NT2/D1 (cell line): ENCODE measurements around the gene MRPL38.
"Not testable (repeated sequence)": the region's sequence is repeated elsewhere in the genome, so short reads cannot be mapped to it uniquely, and the experiment has no call there.

Experiments
- DNase-seq: peaks from one replicate; pipeline ENCODE4 v3.0.0-alpha.2; 2011; ENCODE audit warnings: low read depth, low spot score
- H3K27me3 ChIP-seq: 2 replicates; pipeline ENCODE4 v1.6.0; 2011; ENCODE audit warnings: mild to moderate bottlenecking; ENCODE audit not compliant: insufficient read length, insufficient read depth
- H3K36me3 ChIP-seq: 2 replicates; pipeline ENCODE4 v1.6.1; 2011; ENCODE audit warnings: mild to moderate bottlenecking, low read length, mixed read lengths; ENCODE audit not compliant: insufficient read depth, insufficient read length
- H3K4me1 ChIP-seq: 2 replicates; pipeline ENCODE4 v1.5.1; 2011; ENCODE audit not compliant: insufficient read depth, insufficient read length
- H3K4me3 ChIP-seq: 2 replicates; pipeline ENCODE4 v1.5.1; 2011; ENCODE audit warnings: low read depth; ENCODE audit not compliant: insufficient read length
- H3K9ac ChIP-seq: 2 replicates; pipeline ENCODE4 v1.6.0; 2011; ENCODE audit warnings: low read depth; ENCODE audit not compliant: insufficient read length
- H3K9me3 ChIP-seq: 2 replicates; pipeline ENCODE4 v1.5.1; 2011; ENCODE audit warnings: mild to moderate bottlenecking, low read length; ENCODE audit not compliant: insufficient read depth
- SUZ12 ChIP-seq: IDR thresholded peaks from 2 replicates; pipeline ENCODE4 v1.6.1; 2011; ENCODE audit not compliant: insufficient read length, insufficient read depth; ENCODE audit errors: extremely low read depth
- YY1 ChIP-seq: IDR thresholded peaks from 2 replicates; pipeline ENCODE4 v1.6.1; 2011; ENCODE audit not compliant: insufficient read length, insufficient read depth
- ZNF274 ChIP-seq: IDR thresholded peaks from 2 replicates; pipeline ENCODE4 v1.6.1; 2011; ENCODE audit warnings: mild to moderate bottlenecking, low read depth, low read length

MRPL38 gene

DNA sequence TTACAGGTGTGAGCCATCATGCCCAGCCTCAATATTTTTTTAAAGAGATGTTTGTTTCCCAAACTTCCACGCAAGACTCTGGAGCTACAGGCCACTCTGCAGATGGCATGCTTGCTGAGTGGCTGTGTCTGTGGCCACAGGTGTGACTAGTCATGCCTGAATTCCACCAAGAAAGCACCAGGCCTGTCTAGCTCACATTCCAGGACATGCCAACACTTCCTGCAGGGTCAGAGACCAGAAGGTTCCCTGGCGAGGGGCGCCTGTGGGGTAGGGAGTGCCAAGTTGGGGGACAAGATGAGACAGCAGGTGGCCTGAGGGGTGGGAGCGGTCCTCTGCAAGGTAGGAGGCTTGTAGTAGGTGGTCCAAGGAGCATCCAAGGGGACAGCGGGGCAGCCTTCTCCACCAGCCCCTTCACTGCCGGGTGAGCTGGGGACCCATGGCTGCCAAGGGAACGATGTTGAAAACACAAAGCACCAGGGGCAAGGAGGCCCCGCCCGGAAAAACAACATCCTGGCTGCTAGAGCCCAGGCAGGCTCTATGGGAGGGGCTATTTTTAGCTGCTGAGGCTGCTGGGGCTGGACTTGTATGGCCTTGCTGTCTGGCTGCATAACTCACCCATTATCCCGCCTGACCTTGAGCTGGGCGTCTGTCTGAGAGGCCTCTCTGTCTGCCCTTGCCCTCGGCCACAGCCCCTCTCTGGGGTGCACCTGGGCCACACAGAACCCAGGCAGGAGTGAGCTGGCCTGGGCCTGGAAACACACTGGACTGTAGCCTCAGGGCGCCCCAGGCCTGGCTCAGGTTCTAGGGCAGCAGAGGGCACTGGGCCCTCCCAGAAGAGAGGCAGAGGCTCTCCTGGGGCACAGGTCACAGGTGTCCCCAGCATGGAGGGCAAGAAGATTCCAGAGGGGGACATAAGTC, 32.0 kb downstream of the MRPL38 start:
- no peak for DNase-seq
- Histone ChIP-seq H3K9me3 (no peaks in the 10 kb centered on the region), H3K4me1 (peaks cover 22% of the 10 kb centered on the region), H3K27me3 (peaks cover 13% of the 10 kb centered on the region), H3K36me3 (peaks cover 32% of the 10 kb centered on the region), H3K4me3 (no peak overlapping the region), H3K9ac (peak overlapping the region; percentile 4)
- TF ChIP-seq ZNF274 (no peak), YY1 (no peak), SUZ12 (no peak)

DNA sequence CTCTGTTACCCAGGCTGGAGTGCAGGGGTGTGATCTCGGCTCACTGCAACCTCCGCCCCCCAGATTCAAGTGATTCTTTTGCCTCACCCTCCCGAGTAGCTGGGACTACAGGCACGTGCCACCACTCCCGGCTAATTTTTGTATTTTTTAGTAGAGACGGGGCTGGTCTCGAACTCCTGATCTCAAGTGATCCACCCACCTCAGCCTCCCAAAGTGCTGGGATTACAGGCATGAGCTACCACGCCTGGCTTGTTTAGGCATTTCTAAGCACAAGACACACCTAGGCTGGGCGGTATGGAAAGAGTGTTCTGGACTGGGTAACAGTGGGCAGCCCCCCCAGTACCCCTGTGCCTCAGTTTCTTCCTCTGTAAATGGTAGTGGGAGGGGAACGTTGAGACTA, 34.5 kb downstream of the MRPL38 start:
- H3K36me3 ChIP-seq: peaks cover 17% of the 10 kb centered on the region
- not testable (repeated sequence) for H3K9ac ChIP-seq, H3K9me3 ChIP-seq, DNase-seq, H3K27me3 ChIP-seq, H3K4me1 ChIP-seq, H3K4me3 ChIP-seq

DNA sequence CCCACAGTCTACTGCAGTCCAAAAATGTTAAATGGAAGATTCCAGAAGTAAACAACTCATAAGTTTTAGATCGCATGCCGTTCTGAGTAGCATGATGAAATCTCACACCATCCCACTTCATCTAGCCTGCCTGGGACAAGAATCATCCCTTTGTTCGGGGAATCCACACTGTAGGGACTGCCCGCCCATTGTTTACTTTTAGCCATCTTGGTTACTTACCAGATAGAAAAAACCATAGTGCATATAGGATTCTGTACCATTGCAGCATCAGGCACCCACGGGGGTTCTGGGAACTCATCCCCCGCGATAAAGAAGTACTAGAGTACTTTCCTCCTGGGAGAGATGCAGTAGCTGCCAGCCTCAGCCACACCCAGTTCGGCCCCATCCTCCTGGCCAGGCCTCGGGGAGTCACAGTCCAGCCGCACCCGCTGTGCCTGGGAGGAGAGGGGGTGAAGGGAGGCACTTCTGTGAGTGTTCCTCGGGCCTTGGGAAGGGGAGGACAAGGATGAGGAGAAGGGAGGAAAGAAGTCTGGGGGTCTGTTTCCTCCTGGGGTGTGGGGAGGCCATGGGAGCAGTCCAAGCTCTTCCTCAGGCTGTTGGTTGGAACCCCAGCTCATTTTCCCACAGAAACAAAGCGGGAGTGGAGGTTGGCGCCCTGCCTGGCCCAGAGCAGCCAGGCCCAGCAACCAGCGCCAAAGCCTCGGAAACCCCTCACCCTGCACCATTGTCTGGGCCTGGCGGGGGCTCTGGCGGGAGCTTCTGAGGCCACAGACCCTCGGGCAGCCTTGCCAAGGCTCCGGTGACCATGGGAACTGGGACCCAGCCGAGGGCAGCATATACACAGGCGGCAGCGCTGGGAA, 35.2 kb downstream of the MRPL38 start:
- no peaks in the 10 kb centered on the region for H3K9me3 ChIP-seq
- H3K9ac ChIP-seq: peak overlapping the region; percentile 61
- no peak for DNase-seq
- TF ChIP-seq YY1: no peak
- TF ChIP-seq ZNF274: no peak
- no peak for TF ChIP-seq SUZ12
- H3K4me3 ChIP-seq: no peak overlapping the region
- H3K27me3 ChIP-seq: no peaks in the 10 kb centered on the region
- H3K4me1 ChIP-seq: peaks cover 11% of the 10 kb centered on the region
- peaks cover 11% of the 10 kb centered on the region for H3K36me3 ChIP-seq

DNA sequence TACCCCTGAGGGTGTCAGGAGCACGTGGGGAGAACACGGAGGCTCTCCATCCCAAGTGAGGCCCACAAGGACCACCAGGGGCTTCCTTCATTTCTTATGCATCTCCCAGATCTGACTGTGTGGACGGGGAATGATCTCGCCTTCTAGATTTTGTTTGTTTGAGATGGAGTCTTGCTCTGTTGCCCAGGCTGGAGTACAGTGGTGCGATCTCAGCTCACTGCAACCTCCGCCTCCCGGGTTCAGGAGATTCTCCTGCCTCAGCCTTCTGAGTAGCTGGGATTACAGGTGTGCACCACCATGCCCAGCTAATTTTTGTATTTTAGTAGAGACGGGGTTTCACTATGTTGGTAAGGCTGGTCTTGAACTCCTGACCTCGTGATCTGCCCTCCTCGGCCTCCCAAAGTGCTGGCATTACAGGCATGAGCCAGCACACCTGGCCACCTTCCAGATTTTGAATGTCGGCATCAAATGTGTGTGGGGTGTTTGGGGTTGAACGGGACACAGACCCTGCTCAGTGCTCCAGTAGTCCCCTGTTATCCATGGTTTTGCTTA, 35.9 kb downstream of the MRPL38 start:
- not testable (repeated sequence) for H3K36me3 ChIP-seq, H3K9ac ChIP-seq, H3K9me3 ChIP-seq, DNase-seq, H3K4me3 ChIP-seq, H3K27me3 ChIP-seq
- peaks cover 15% of the 10 kb centered on the region for H3K4me1 ChIP-seq

DNA sequence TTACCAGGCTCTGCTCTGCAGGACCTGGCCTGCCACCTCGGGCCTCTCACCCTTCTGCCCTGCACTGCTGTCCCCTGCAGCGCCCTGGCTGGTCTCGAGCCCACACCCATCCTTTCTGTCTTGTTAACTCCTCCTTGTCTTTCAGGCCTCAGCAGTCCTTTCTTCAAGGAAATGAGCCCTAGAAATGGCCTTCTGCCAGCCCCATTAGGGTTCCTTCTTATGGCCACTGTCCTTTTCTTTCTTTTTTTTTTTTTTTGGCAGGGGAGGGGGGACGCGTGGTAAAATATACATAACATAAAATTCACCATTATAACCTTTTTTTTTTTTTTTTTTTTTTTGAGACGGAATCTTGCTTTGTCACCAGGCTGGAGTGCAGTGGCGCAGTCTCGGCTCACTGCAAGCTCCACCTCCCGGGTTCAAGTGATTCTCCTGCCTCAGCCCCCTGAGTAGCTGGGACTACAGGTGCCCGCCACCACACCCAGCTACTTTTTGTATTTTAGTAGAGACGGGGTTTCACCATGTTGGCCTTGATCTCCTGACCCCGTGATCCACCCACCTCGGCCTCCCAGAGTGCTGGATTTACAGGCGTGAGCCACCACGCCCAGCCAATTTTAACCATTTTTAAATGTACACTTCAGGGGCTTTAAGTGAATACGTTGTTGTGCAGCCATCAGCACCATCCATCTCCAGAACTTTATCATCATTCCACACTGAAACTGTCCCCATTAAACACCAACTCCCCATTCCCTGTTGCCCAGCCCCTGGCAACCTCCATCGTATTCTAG, 39.1 kb downstream of the MRPL38 start:
- H3K36me3 ChIP-seq, H3K4me1 ChIP-seq, H3K4me3 ChIP-seq, H3K9me3 ChIP-seq, H3K27me3 ChIP-seq, DNase-seq: not testable (repeated sequence)
- H3K9ac ChIP-seq: peak overlapping the region; percentile 27

DNA sequence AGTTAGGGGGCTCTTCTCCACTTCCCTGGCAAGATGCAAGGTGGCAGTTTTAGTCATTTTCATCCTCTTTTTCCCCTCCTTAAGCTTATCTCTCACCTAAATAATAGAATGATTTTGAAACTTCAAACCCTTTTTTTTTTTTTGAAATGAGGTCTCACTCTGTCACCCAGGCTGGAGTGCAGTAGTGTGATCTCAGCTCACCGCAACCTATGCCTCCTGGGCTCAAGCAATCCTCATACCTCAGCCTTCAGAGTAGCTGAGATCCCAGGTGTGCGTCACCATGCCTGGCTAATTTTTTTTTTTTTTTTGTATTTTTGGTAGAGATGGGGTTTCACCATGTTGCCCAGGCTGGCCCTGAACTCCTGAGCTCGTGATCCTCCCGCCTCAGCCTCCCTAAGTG, 39.8 kb downstream of the MRPL38 start:
- DNase-seq, H3K9me3 ChIP-seq, H3K27me3 ChIP-seq, H3K36me3 ChIP-seq, H3K4me1 ChIP-seq, H3K9ac ChIP-seq, H3K4me3 ChIP-seq: not testable (repeated sequence)

DNA sequence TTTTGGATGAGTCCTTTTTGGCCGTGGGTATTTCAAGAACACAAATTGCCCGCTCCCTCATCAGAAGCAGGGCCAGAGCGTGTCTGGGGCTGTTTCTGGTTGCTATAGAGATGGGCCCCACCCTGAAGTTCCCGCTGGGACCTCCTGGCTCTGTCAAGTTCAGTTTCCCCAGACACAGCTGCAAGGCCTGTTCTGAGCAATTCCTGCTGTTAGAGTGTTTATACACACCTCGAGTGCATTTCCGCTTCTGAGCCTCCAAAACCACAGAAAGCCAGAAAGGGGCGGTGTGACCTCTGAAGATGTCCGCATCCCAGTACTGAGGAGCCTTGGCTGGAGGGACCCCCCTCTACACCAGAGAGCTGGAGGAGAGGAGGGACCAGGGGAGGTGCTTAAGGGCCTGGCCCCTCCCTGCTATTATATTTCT, 40.2 kb downstream of the MRPL38 start:
- Histone ChIP-seq H3K36me3 (no peaks in the 10 kb centered on the region), H3K9ac (no peak overlapping the region), H3K4me3 (no peak overlapping the region), H3K4me1 (peaks cover 8% of the 10 kb centered on the region), H3K9me3 (no peaks in the 10 kb centered on the region), H3K27me3 (no peaks in the 10 kb centered on the region)
- DNase-seq: no peak
- TF ChIP-seq YY1 (no peak), ZNF274 (no peak), SUZ12 (no peak)
